ENCODE data around the gene SCAMP2. TPM values are rescaled to one million over a fixed set of nuclear protein-coding genes. Genes with fewer than 3 reads are reported as not detected.

The SCAMP2 gene
- total RNA-seq, 4 donors from 2014 or later = 59.3 to 129 (median 104) TPM

DNA sequence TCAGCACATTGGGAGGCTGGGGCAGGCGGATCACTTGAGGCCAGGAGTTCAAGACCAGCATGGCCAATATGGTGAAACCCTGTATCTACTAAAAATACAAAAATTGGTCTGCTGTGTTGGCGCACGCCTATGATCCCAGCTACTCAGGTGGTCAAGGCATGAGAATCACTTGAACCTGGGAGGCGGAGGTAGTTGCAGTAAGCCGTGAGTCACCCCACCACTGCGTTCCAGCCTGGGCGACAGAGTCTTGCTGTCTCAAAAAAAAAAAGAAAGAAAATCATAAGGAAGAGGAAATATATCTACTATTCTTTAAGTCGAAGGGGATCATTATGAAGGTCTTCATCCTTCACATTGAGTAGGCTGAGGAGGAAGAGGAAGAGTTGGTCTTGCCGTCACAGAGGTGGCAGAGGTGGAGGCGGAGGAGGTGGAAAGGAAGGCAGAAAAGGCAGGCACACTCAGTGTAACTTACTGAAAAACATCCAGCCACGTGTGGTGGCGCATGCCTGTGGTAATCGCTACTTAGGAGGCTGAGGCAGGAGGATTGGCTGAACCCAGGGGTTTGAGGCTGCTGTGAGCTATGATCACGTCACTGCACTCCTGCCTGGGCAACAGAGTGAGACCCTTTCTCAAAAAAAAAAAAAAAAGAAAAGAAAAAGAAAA, 77.1 kb downstream of the SCAMP2 start:
- Histone ChIP-seq H3K36me3 (peaks cover 0 to 8% of the 10 kb centered on the region in 2 donors), H3K4me3 (replicated peaks in 1 of 3) (no peak overlapping the region), H3K27ac (no peak overlapping the region), H3K4me1 (peaks cover 12 to 23% of the 10 kb centered on the region in 2 donors), H3K9me3 (no peaks in the 10 kb centered on the region), H3K27me3 (no peaks in the 10 kb centered on the region)
- no peak for DNase-seq
- 89 to 93% methylated on average over 14 of the region's 14 CpGs for WGBS, 2 donors
- TF ChIP-seq, protein P1, sequence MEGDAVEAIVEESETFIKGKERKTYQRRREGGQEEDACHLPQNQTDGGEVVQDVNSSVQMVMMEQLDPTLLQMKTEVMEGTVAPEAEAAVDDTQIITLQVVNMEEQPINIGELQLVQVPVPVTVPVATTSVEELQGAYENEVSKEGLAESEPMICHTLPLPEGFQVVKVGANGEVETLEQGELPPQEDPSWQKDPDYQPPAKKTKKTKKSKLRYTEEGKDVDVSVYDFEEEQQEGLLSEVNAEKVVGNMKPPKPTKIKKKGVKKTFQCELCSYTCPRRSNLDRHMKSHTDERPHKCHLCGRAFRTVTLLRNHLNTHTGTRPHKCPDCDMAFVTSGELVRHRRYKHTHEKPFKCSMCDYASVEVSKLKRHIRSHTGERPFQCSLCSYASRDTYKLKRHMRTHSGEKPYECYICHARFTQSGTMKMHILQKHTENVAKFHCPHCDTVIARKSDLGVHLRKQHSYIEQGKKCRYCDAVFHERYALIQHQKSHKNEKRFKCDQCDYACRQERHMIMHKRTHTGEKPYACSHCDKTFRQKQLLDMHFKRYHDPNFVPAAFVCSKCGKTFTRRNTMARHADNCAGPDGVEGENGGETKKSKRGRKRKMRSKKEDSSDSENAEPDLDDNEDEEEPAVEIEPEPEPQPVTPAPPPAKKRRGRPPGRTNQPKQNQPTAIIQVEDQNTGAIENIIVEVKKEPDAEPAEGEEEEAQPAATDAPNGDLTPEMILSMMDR (IDR thresholded peaks at IDR 0.05) = no peak
- TF ChIP-seq POLR2A (IDR thresholded peaks at IDR 0.05) = no peak
- intact Hi-C loops (cut with DNase I) = no loop called here

DNA sequence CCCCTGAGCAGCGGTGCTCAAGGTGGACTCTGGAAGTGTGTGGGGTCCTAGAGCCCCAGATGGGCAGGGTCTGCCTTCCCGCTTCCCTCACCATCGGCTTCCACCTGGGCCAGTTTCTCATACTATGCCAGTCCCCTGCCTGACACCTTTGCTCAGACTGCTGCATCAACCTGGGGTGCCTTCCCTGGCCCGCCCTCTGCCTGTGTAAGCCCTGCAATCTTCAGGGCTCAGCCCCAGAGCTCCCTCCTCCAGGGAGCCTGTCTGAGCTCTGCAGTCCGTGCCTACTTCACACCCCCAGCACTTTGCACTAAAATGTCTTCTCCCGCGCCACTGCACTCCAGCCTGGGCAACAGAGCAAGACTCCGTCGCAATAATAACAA, 78.2 kb downstream of the SCAMP2 start:
- intact Hi-C loops (cut with DNase I) = no loop called here
- Histone ChIP-seq H3K4me1 (peaks cover 24 to 34% of the 10 kb centered on the region in 2 donors), H3K4me3 (replicated peaks in 1 of 3) (no peak overlapping the region), H3K27me3 (no peaks in the 10 kb centered on the region), H3K27ac (no peak overlapping the region), H3K9me3 (no peaks in the 10 kb centered on the region), H3K36me3 (no peaks in the 10 kb centered on the region)
- WGBS, 2 donors = 90 to 92% methylated on average over 9 of the region's 9 CpGs
- TF ChIP-seq POLR2A (IDR thresholded peaks at IDR 0.05) = no peak
- TF ChIP-seq, protein P1 (IDR thresholded peaks at IDR 0.05) = no peak
- DNase-seq = no peak

DNA sequence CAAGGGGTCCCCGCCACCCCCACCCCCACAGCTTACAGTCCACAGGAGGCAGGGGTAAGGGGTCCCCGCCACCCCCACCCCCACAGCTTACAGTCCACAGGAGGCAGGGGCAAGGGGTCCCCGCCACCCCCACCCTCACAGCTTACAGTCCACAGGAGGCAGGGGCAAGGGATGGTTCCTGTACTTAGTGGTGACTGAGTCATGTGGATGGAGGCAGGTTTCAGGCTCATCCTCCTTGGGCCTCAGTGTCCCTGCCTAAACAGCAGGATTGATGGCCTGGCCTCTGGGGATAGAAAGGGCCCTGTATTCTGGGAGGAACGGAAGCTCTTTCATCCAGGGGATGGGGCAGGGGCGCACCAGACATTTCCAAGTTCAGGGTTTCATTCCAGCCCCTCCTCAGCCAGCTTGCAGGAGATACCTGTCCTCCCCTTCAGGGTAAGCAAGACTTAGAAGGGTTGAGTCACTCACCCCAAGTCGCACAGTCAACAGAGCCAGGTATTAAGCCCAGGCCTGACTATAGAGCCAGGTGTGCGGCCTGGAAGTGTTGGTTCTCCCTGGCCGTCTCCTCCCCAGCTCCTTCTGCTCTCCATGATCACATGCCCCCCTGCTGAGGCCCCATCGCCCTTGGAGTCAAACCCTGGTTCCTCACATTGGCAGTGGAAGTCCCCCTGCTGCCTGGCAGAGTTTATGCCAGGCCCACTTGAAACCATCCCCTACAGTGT, 78.8 kb downstream of the SCAMP2 start:
- Histone ChIP-seq H3K4me1 (peaks cover 29 to 40% of the 10 kb centered on the region in 2 donors), H3K4me3 (replicated peaks in 1 of 3) (no peak overlapping the region), H3K36me3 (no peaks in the 10 kb centered on the region), H3K27me3 (no peaks in the 10 kb centered on the region), H3K27ac (no peak overlapping the region), H3K9me3 (no peaks in the 10 kb centered on the region)
- intact Hi-C loops (cut with DNase I) = no loop called here
- TF ChIP-seq, protein P1 (IDR thresholded peaks at IDR 0.05) = no peak
- TF ChIP-seq POLR2A (IDR thresholded peaks at IDR 0.05) = no peak
- 87% methylated on average over 5 to 6 of the region's 9 CpGs for WGBS, 2 donors
- no peak for DNase-seq

Small RNA genes lying within 50 kb of the gene (microRNA-seq; reads per million reads assigned to microRNA genes)
- 1.8 reads per million for gene MIR6882

Small RNA genes lying within 50 kb of the gene (small RNA-seq; reads per million reads assigned to genes)
- not detected for gene CPLX3
- gene MIR6882 = 0.28 reads per million

Other genes starting within 250 kb of the SCAMP2 start
- 10 to 100 TPM; 16.3 to 64.7 (median 25.7) TPM for gene EDC3, start 177.3 kb downstream of the SCAMP2 start, total RNA-seq
- gene CYP1A1, start 147.8 kb downstream of the SCAMP2 start, total RNA-seq = under 1 TPM in 2 of 4 donors, not detected in 2; 0.54 to 0.78 TPM
- gene CYP1A2, start 124.5 kb downstream of the SCAMP2 start, total RNA-seq = 1 to 10 TPM; 1.3 to 9.9 (median 2.9) TPM
- 10 to 100 TPM; 18.2 to 24.3 (median 20.3) TPM for gene CSK, start 91.3 kb downstream of the SCAMP2 start, total RNA-seq
- gene LMAN1L, start 60.5 kb downstream of the SCAMP2 start, total RNA-seq = 1 to 10 TPM in 1 of 4 donors, not detected in 3; 3.5 TPM
- not detected for gene CPLX3, start 46.7 kb downstream of the SCAMP2 start, total RNA-seq
- 10 to 100 TPM; 40.9 to 91.1 (median 74.7) TPM for gene ULK3, start 30.2 kb downstream of the SCAMP2 start, total RNA-seq
- gene MPI, start 16.7 kb upstream of the SCAMP2 start, total RNA-seq = 10 to 100 TPM; 72.2 to 91.1 (median 88.5) TPM
- 100 to 1,000 TPM in 1 of 4 donors, 10 to 100 TPM in 3; 72.1 to 136 (median 88.2) TPM for gene FAM219B, start 33.5 kb upstream of the SCAMP2 start, total RNA-seq
- gene COX5A, start 64.7 kb upstream of the SCAMP2 start, total RNA-seq = 100 to 1,000 TPM; 103 to 235 (median 166) TPM
- 10 to 100 TPM; 14.2 to 23.1 (median 16.4) TPM for gene RPP25, start 83.4 kb upstream of the SCAMP2 start, total RNA-seq
- 10 to 100 TPM in 2 of 4 donors, 1 to 10 TPM in 2; 7.6 to 16.7 (median 10.1) TPM for gene SCAMP5, start 122.2 kb upstream of the SCAMP2 start, total RNA-seq
- 10 to 100 TPM in 3 of 4 donors, 1 to 10 TPM in 1; 3.5 to 31.2 (median 20.6) TPM for gene PPCDC, start 150.2 kb upstream of the SCAMP2 start, total RNA-seq

All from thyroid gland (tissue), 4 donors.